Osteoblast (primary cell): Measurements from ENCODE around the gene NKAIN2. TPM values are rescaled to one million over a fixed set of nuclear protein-coding genes. Genes with fewer than 3 reads are reported as not detected.
A peak's percentile ranks its signal among the peaks of the same experiment; 100 is the strongest.

Source experiments
- DNase-seq: peaks from one replicate; pipeline ENCODE4 v3.0.0; 2011; ENCODE audit warnings: low spot score, mixed read lengths; ENCODE audit not compliant: insufficient read length; ENCODE audit errors: missing footprints
- H2AFZ ChIP-seq: 2 replicates; pipeline ENCODE4 v1.6.0; 2011; ENCODE audit warnings: mild to moderate bottlenecking, low read length
- H3K27ac ChIP-seq: 2 replicates; pipeline ENCODE4 v1.5.1; 2011; ENCODE audit warnings: mild to moderate bottlenecking, low read depth, low read length, moderate library complexity
- H3K27me3 ChIP-seq: 2 replicates; pipeline ENCODE4 v1.6.0; 2012; ENCODE audit warnings: mild to moderate bottlenecking, control low read depth, inconsistent platforms, low read length, moderate library complexity; ENCODE audit not compliant: insufficient read depth
- H3K36me3 ChIP-seq: 2 replicates; pipeline ENCODE4 v1.5.1; 2011; ENCODE audit warnings: mild to moderate bottlenecking, low read length, control low read depth, moderate library complexity; ENCODE audit not compliant: insufficient read depth
- H3K4me1 ChIP-seq: 2 replicates; pipeline ENCODE4 v1.5.1; 2011; ENCODE audit warnings: mild to moderate bottlenecking, low read length, control low read depth, moderate library complexity; ENCODE audit not compliant: insufficient read depth
- H3K4me2 ChIP-seq: 2 replicates; pipeline ENCODE4 v1.6.0; 2011; ENCODE audit warnings: mild to moderate bottlenecking, low read length; ENCODE audit not compliant: insufficient read depth
- H3K4me3 ChIP-seq: fragments of 200-600 bp; sonication (generic); 3 replicates; pipeline ENCODE4 v1.5.1; 2012; ENCODE audit warnings: mild to moderate bottlenecking, low read length, inconsistent platforms; ENCODE audit not compliant: insufficient read depth
- H3K79me2 ChIP-seq: 2 replicates; pipeline ENCODE4 v1.6.0; 2012; ENCODE audit warnings: mild to moderate bottlenecking, low read length, control low read depth, inconsistent platforms; ENCODE audit not compliant: insufficient read depth
- H3K9me3 ChIP-seq: 2 replicates; pipeline ENCODE4 v1.5.1; 2011; ENCODE audit warnings: low read depth, low read length, control low read depth
- H4K20me1 ChIP-seq: 2 replicates; pipeline ENCODE4 v1.6.0; 2012; ENCODE audit warnings: mild to moderate bottlenecking, low read length, control low read depth; ENCODE audit not compliant: insufficient read depth
- total RNA-seq: library from RNA; depleted of rRNA; stranded (reverse); fragments of >200 nt; gene quantifications from 2 replicates; pipeline ENCODE4 v1.2.3, GENCODE V29; 2012
- TF ChIP-seq, protein P1 (sequence below): IDR thresholded peaks from 2 replicates; pipeline ENCODE4 v1.5.1; 2011; ENCODE audit warnings: mild to moderate bottlenecking, low read depth, low read length, moderate library complexity; ENCODE audit errors: extremely low read depth

NKAIN2 gene
- total RNA-seq, 1 donor: under 0.01 TPM

DNA sequence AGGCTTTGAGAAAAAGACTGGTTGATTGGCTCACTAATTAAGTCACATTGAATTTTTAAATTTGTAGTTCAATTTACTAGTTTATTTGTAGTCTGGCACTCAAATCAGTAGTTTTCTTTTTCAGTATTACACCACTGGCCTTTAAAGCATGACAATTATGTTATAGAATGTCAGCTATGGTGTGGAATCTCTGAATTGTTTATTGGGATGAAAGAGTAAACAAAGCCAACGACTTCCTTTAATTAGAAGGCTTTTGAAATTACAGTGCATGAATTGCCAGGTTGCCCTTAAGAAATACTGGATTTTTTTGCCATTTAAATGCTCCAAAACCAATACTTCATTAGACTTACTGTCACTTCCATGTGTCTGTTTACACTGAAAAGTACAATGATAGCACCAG is 731.6 kb downstream of the NKAIN2 start:
- Histone ChIP-seq H3K4me3 (no peak overlapping the region), H3K27ac (no peak overlapping the region), H3K4me1 (no peaks in the 10 kb centered on the region), H3K9me3 (no peaks in the 10 kb centered on the region), H3K4me2 (no peak overlapping the region), H3K27me3 (no peaks in the 10 kb centered on the region), H4K20me1 (no peaks in the 10 kb centered on the region), H3K36me3 (no peaks in the 10 kb centered on the region), H2AFZ (no peak overlapping the region), H3K79me2 (no peaks in the 10 kb centered on the region)
- TF ChIP-seq, protein P1, sequence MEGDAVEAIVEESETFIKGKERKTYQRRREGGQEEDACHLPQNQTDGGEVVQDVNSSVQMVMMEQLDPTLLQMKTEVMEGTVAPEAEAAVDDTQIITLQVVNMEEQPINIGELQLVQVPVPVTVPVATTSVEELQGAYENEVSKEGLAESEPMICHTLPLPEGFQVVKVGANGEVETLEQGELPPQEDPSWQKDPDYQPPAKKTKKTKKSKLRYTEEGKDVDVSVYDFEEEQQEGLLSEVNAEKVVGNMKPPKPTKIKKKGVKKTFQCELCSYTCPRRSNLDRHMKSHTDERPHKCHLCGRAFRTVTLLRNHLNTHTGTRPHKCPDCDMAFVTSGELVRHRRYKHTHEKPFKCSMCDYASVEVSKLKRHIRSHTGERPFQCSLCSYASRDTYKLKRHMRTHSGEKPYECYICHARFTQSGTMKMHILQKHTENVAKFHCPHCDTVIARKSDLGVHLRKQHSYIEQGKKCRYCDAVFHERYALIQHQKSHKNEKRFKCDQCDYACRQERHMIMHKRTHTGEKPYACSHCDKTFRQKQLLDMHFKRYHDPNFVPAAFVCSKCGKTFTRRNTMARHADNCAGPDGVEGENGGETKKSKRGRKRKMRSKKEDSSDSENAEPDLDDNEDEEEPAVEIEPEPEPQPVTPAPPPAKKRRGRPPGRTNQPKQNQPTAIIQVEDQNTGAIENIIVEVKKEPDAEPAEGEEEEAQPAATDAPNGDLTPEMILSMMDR: no peak
- DNase-seq: no peak

DNA sequence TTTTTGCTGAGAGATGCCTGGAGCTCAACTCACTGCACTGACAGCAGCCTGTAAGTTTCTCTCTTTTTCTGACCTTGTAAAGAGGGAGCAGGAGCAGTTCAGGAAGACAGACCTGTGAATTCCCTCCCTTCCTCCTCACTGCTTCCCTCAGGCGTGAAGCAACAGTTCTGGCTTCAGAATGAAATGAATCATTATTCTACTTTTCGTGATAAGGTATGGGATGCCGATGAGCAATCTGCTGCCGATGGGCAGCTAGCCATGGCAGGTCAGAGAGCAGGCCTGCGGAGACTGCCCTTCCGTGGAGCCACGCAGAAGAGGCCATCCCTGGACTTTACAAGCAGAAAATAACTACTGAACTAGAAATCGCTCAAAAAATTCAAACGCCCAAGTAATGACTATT is 732.1 kb downstream of the NKAIN2 start:
- no peaks in the 10 kb centered on the region for H3K4me1 ChIP-seq
- H3K9me3 ChIP-seq: no peaks in the 10 kb centered on the region
- no peaks in the 10 kb centered on the region for H3K79me2 ChIP-seq
- H3K36me3 ChIP-seq: no peaks in the 10 kb centered on the region
- no peaks in the 10 kb centered on the region for H3K27me3 ChIP-seq
- no peak overlapping the region for H3K4me3 ChIP-seq
- TF ChIP-seq, protein P1: no peak
- peak; percentile 65 for DNase-seq
- H3K4me2 ChIP-seq: no peak overlapping the region
- no peak overlapping the region for H2AFZ ChIP-seq
- H3K27ac ChIP-seq: no peak overlapping the region
- H4K20me1 ChIP-seq: no peaks in the 10 kb centered on the region

DNA sequence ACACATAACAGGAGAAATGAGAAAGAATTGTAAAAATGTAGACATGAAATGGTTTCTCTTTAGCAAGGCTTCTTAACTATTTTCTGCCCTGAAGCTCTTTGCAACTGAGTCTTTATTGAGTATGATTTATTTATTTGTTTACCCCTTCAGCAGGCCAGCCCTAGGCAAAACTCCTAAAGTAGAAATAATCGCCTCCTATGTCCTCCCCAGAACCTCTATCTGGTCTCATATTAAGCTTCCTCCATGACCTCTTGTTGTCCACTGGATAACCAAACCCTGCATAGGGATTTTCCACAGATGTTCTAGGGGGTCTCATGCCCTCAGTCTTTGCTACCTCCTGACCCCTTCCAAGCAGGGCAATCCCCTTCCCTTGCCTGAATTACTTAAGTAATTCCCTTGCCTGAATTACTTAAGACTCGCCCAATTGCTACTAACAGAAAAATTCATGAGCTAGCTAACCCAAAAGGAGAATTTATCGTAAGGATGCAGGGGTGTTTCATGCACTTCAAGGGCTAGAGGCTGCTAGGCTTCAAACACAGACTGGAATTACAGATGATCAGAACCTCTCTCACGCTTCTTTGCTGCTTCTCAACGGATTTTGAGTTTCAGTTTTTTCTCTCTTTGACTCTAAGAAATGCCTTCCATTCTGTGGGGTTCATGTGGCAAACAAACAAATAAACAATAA is 732.6 kb downstream of the NKAIN2 start:
- Histone ChIP-seq H4K20me1 (no peaks in the 10 kb centered on the region), H3K4me1 (no peaks in the 10 kb centered on the region), H3K79me2 (no peaks in the 10 kb centered on the region), H3K4me3 (no peak overlapping the region), H3K27me3 (no peaks in the 10 kb centered on the region), H2AFZ (no peak overlapping the region), H3K9me3 (no peaks in the 10 kb centered on the region), H3K36me3 (no peaks in the 10 kb centered on the region), H3K27ac (no peak overlapping the region), H3K4me2 (no peak overlapping the region)
- no peak for DNase-seq
- TF ChIP-seq, protein P1: no peak

DNA sequence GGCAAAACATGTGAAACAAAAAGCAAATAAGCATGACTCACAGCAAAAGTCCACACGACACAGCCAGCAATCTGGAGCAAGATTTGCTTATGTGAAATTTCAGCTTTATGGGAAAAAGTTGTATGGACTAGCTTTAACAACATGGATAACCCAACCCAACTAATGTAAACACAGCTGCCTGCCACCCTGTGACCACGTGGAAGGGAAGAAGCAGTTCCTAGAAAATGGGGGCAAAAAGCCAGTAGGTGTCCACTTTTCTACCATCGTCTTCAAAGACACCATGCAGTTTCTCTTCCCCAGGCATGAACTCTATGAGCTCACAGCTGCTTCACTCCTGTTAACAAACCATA is 733.2 kb downstream of the NKAIN2 start:
- H3K27ac ChIP-seq: no peak overlapping the region
- TF ChIP-seq, protein P1: no peak
- no peaks in the 10 kb centered on the region for H3K36me3 ChIP-seq
- no peaks in the 10 kb centered on the region for H3K9me3 ChIP-seq
- no peak overlapping the region for H2AFZ ChIP-seq
- no peak overlapping the region for H3K4me2 ChIP-seq
- no peaks in the 10 kb centered on the region for H3K79me2 ChIP-seq
- no peak overlapping the region for H3K4me3 ChIP-seq
- H3K4me1 ChIP-seq: no peaks in the 10 kb centered on the region
- no peaks in the 10 kb centered on the region for H3K27me3 ChIP-seq
- H4K20me1 ChIP-seq: no peaks in the 10 kb centered on the region
- DNase-seq: no peak
